HepG2 (cell line): Measurements from ENCODE around the gene PCSK6. TPM values are rescaled to one million over a fixed set of nuclear protein-coding genes. Genes with fewer than 3 reads are reported as not detected.

Experiments
- ARHGAP35 ChIP-seq: sonication (generic); formaldehyde crosslinking; IDR thresholded peaks from 2 replicates; pipeline ENCODE4 v1.9.0; 2022; ENCODE audit warnings: mild to moderate bottlenecking, inconsistent platforms, moderate library complexity, missing genetic modification reagents, borderline replicate concordance
- ATRX ChIP-seq: sonication (generic); formaldehyde crosslinking; IDR thresholded peaks from 2 replicates; pipeline ENCODE4 v1.4.0; 2020; ENCODE audit warnings: missing genetic modification reagents, borderline replicate concordance
- CBX1 ChIP-seq: IDR thresholded peaks from one replicate; pipeline ENCODE4 v1.6.1; 2016; ENCODE audit warnings: antibody characterized with exemption, low read depth
- HNF1B ChIP-seq: sonication (generic); formaldehyde crosslinking; IDR thresholded peaks from 2 replicates; pipeline ENCODE4 v1.5.1; 2020; ENCODE audit warnings: mild to moderate bottlenecking, moderate library complexity, missing genetic modification reagents
- HNRNPL ChIP-seq: fragments of 200-400 bp; formaldehyde crosslinking; IDR thresholded peaks from 2 replicates; pipeline ENCODE4 v1.6.1; 2017; ENCODE audit warnings: mild to moderate bottlenecking, low read depth, low read length
- HOXA5 ChIP-seq: sonication (generic); formaldehyde crosslinking; IDR thresholded peaks from 2 replicates; pipeline ENCODE4 v1.4.0; 2020; ENCODE audit warnings: missing genetic modification reagents
- PAX8 ChIP-seq: sonication (generic); formaldehyde crosslinking; IDR thresholded peaks from 2 replicates; pipeline ENCODE4 v1.8.0; 2022; ENCODE audit warnings: mild to moderate bottlenecking, missing genetic modification reagents, borderline replicate concordance
- PBX3 ChIP-seq: sonication (generic); formaldehyde crosslinking; IDR thresholded peaks from 2 replicates; pipeline ENCODE4 v1.8.1; 2023; ENCODE audit warnings: missing genetic modification reagents, inconsistent platforms, borderline replicate concordance
- RARA ChIP-seq: IDR thresholded peaks from 2 replicates; pipeline ENCODE4 v1.6.1; 2016; ENCODE audit warnings: missing genetic modification reagents, missing compliant biosample characterization
- SNAPC5 ChIP-seq: sonication (generic); formaldehyde crosslinking; IDR thresholded peaks from 2 replicates; pipeline ENCODE4 v1.8.1; 2023; ENCODE audit warnings: mild to moderate bottlenecking, missing genetic modification reagents, borderline replicate concordance
- TFAP4 ChIP-seq: sonication (generic); IDR thresholded peaks from 2 replicates; pipeline ENCODE4 v1.6.1; 2016; ENCODE audit warnings: low read depth, borderline replicate concordance
- ZBTB1 ChIP-seq: sonication (generic); formaldehyde crosslinking; IDR thresholded peaks from 2 replicates; pipeline ENCODE4 v1.4.0; 2020; ENCODE audit warnings: missing genetic modification reagents, borderline replicate concordance
- ZBTB44 ChIP-seq: sonication (generic); formaldehyde crosslinking; IDR thresholded peaks from 2 replicates; pipeline ENCODE4 v1.4.0; 2020; ENCODE audit warnings: missing genetic modification reagents
- ZFX ChIP-seq: sonication (generic); formaldehyde crosslinking; IDR thresholded peaks from 2 replicates; pipeline ENCODE4 v1.4.0; 2020; ENCODE audit warnings: mild to moderate bottlenecking, low read depth, missing genetic modification reagents, moderate library complexity
- ZNF549 ChIP-seq: sonication (generic); formaldehyde crosslinking; IDR thresholded peaks from 2 replicates; pipeline ENCODE4 v1.5.0; 2020; ENCODE audit warnings: missing genetic modification reagents
- ZNF646 ChIP-seq: sonication (generic); formaldehyde crosslinking; IDR thresholded peaks from 2 replicates; pipeline ENCODE4 v1.9.0; 2021; ENCODE audit warnings: mild to moderate bottlenecking, missing genetic modification reagents
- polyA plus RNA-seq, 8 experiments: library from polyadenylated mRNA; depleted of rRNA in 3 of 8; stranded (reverse) in 7 of 8; unstranded in 1 of 8; fragments of >200 nt; fragmentation: Illumina TruSeq in 4 of 8; extraction: Trizol in 4 of 8; gene quantifications; 2 replicates each; pipeline versions ENCODE4 v1.2.1 to v1.2.3, GENCODE V29; 2011 to 2016; ENCODE audit warnings: low read depth in 4 of 8, missing spikeins in 1 of 8, mixed read lengths in 1 of 8; ENCODE audit not compliant: insufficient read depth in 1 of 8
- total RNA-seq, 5 experiments: library from RNA; depleted of rRNA; stranded (reverse); fragments of >200 nt; fragmentation: Illumina TruSeq; extraction: Trizol; gene quantifications; 2 replicates each; pipeline ENCODE4 v1.2.3, GENCODE V29; 2016; ENCODE audit warnings: low read depth in 1 of 5

Gene PCSK6
- total and polyA plus RNA-seq, 2 of the 13 experiments (the other 11 are each of a cell fraction or from before 2014, with no cell fraction given): 56.5 to 155 TPM

GRCh38 chr15:101446518-101447167 is 42.9 kb downstream of the PCSK6 start (continued):
- no peak for TF ChIP-seq ZBTB1 (CRISPR knock-in tag)
- TF ChIP-seq ZNF646 (CRISPR knock-in tag): no peak
- TF ChIP-seq PBX3 (CRISPR knock-in tag): no peak
- no peak for TF ChIP-seq PAX8 (CRISPR knock-in tag)
- no peak for TF ChIP-seq HNRNPL
- peak; percentile 49; the same call in 1 of the 2 replicates for TF ChIP-seq ZFX (CRISPR knock-in tag)
- TF ChIP-seq ATRX (CRISPR knock-in tag): no peak
- TF ChIP-seq ZNF549 (CRISPR knock-in tag): no peak
- peak; percentile 33; the same call in 1 of the 2 replicates for TF ChIP-seq HNF1B (CRISPR knock-in tag)
- TF ChIP-seq ZBTB44 (CRISPR knock-in tag): no peak
- TF ChIP-seq HOXA5 (CRISPR knock-in tag): no peak
- no peak for TF ChIP-seq TFAP4
- no peak for TF ChIP-seq CBX1
- TF ChIP-seq RARA: peak; percentile 73
- TF ChIP-seq ARHGAP35: no peak
- TF ChIP-seq SNAPC5: no peak
